Fibroblast of lung (primary cell): Measurements from ENCODE around the gene SVIP.
A peak's percentile ranks its signal among the peaks of the same experiment; 100 is the strongest.

Experiments
- EZH2 ChIP-seq: IDR thresholded peaks from 2 replicates; pipeline ENCODE4 v1.5.1; 2012; ENCODE audit warnings: low read length, control low read depth, mild to moderate bottlenecking; ENCODE audit errors: missing control alignments
- TF ChIP-seq, protein P1 (sequence below), 2 donors: IDR thresholded peaks in 1 of 2; conservative IDR thresholded peaks in 1 of 2; 1 replicate in 1 of 2; 2 replicates in 1 of 2; pipeline ENCODE4 v1.5.1; 2011 to 2012; ENCODE audit warnings: low read length in 2 of 2, control low read depth in 1 of 2, inconsistent platforms in 1 of 2, low read depth in 1 of 2, mild to moderate bottlenecking in 1 of 2

DNA sequence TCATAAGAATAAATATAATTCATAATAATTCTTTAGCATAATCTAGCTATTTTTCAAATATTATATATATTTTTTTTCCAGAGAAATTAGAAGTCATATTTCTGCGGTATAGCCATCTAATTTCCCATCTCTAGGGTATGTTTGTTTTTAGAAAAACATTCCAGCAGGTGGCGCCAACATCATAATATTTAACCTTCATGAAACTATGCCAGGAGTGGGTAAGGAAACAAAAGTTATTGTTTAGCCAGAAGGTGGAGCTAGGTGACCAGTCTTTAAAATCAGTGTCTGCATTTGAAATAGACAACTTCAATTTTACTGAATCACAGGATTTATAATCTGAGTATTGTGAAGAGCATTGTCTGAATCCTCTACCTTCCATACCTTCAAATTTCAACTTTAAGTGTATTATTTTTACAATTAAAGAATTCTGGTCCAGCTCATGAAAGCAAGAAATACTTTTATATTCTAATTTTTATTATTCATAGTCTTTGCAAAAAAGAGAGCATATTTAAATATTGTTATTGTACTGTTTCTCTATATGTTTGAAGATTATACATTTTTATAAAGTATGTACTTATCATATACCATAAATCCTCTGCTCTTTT is 46.4 kb upstream of the SVIP start:
- TF ChIP-seq, protein P1, sequence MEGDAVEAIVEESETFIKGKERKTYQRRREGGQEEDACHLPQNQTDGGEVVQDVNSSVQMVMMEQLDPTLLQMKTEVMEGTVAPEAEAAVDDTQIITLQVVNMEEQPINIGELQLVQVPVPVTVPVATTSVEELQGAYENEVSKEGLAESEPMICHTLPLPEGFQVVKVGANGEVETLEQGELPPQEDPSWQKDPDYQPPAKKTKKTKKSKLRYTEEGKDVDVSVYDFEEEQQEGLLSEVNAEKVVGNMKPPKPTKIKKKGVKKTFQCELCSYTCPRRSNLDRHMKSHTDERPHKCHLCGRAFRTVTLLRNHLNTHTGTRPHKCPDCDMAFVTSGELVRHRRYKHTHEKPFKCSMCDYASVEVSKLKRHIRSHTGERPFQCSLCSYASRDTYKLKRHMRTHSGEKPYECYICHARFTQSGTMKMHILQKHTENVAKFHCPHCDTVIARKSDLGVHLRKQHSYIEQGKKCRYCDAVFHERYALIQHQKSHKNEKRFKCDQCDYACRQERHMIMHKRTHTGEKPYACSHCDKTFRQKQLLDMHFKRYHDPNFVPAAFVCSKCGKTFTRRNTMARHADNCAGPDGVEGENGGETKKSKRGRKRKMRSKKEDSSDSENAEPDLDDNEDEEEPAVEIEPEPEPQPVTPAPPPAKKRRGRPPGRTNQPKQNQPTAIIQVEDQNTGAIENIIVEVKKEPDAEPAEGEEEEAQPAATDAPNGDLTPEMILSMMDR (conservative IDR thresholded peaks at IDR 0.05 in 1 of 2, IDR thresholded peaks at IDR 0.05 in 1 of 2; ENCODE audit: low read depth in 1 of 2, low read length in 2 of 2), result peak; percentile 58 to 61
- TF ChIP-seq EZH2, result no peak
